Measurements from ENCODE around the gene TAT.
A peak's percentile ranks its signal among the peaks of the same experiment; 100 is the strongest.
"Not testable (repeated sequence)": the region's sequence is repeated elsewhere in the genome, so short reads cannot be mapped to it uniquely, and the experiment has no call there.

TAT gene

DNA sequence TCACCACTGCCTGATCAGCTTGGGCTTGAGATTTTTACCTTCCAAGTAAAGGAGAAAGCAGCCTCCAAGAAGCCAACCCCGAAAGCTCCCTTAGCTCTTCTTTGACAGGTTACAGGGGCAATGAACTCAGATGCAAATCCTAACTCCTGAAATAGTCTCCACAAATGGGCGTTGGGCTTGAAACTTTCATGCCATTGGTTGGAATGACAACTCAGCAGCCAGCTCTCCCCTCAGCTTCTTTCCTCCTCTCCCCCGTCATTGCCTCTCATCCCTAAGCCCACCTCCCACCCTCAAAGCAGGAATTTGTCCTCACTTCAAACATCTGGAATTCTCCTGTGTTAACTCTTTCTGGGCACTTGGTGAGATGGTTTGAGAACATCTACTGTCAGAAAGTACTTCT lies at the start of gene TAT:
Gene TAT, minus strand, starts transcription at position 122 of the 400 bp plus-strand sequence. CDS start 677 bp downstream, outside the sequence.
- no peak for DNase-seq (ENCODE audit: low read depth)

GRCh38 chr16:71626018-71626857 lies 49.3 kb upstream of the TAT start, which contains the start of gene MARVELD3:
Gene MARVELD3, plus strand, starts transcription at chr16:71626184. Its CDS starts 46 bp downstream, at chr16:71626230.
- DNase-seq (ENCODE audit: low read depth) = no peak

GRCh38 chr16:71625113-71625850 lies 48.4 kb upstream of the TAT start:
- DNase-seq (ENCODE audit: low read depth) = no peak

DNA sequence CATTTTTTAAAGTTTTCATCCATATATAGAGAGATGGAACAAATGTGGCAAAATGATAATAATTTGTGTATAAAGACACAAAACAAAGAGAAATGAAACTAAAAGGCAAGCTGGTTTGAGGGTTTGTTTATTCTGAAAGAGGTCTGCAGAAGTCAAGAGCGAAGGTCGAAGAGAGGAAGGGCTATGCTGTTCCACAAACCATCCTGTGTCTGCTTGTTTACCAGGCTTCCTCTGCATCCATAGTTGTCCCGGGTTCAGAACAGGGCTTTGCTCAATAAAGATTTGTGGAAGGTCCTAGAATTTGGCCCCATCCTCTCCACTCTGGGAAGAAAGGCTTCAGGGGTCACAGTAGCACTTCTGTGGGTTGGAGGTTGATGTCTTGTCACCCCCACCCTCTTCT lies 46.7 kb upstream of the TAT start:
- no peak for DNase-seq (ENCODE audit: low read depth)

DNA sequence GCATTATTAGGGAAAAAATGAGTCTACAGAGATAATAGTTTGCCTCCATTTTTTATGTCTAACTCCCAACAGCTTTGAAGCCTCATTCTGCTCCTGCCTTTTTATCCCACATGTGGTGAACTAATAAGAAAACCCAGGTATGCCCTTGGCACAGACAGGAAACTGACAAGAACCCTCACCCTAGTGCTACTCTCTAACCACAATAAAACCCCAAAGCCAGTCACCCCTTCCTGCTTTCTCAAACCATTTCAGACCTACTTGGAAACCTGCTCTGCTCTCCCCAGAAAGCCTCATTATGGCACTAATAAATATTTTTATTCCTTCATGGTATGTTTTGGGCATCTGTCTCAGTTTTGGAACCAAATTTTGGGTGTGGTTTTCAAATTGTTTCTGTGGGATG lies 45.2 kb upstream of the TAT start:
- DNase-seq (ENCODE audit: low read depth) = no peak

- DNase-seq (ENCODE audit: low read depth) = no peak
Observed at GRCh38 chr16:71618429-71618828, 41.5 kb upstream of the TAT start.

DNA sequence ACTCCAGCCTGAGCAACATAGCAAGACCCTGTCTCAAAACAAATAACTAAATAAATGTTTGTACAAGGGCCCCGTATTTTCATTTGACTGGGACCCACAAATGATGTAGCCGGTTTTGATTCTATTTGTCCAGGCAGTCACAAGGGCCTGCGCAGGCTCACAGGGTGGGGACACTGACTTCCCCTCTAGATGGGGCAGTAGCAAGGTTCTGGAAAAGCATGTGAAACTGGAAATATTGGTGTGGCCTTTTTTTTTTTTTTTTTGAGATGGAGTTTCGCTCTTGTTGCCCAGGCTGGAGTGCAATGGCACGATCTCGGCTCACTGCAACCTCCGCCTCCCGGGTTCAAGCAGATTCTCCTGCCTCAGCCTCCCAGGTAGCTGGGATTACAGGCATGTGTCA lies 38.1 kb upstream of the TAT start:
- not testable (repeated sequence) for DNase-seq (ENCODE audit: low read depth)

- DNase-seq (ENCODE audit: low read depth) = peak; percentile 76
Observed at GRCh38 chr16:71610936-71611871, 34.3 kb upstream of the TAT start.

DNA sequence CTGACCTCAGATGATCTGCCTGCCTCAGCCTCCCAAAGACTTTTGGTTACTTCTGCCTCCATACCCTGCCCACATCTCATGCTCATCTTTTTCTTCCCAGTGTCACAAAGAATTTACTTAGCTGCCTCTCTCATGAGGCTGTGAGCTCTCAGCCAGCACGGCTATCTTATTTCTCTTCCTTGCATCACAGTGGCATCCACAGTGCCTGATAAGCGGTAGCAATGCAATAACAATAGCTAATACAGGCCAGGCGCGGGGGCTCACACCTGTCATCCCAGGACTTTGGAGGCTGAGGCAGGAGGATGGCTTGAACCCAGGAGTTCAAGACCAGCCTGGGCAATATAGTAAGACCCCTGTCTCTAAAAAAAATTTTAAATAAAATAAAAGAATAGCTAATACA lies 33.6 kb upstream of the TAT start:
- DNase-seq (ENCODE audit: low read depth) = no peak

DNA sequence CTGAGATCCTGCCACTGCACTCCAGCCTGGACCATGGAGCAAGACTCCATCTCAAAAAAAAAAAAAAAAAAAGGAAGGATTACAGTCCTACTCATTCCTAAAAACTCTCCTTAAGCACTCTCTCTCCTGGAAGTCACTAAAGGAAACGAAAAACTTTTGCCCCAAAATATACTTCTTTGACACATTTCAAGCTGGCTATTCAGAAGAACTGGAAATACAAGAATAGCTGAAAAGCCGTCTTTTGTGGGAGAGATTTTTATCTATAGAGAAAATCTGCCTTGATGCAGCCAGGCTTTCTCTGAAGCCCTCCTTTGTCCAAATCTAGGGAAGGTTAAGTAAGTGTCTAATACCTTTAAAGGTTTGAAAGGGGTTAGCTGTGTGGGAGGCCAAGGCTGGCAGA lies 32.2 kb upstream of the TAT start:
- DNase-seq (ENCODE audit: low read depth) = no peak

DNA sequence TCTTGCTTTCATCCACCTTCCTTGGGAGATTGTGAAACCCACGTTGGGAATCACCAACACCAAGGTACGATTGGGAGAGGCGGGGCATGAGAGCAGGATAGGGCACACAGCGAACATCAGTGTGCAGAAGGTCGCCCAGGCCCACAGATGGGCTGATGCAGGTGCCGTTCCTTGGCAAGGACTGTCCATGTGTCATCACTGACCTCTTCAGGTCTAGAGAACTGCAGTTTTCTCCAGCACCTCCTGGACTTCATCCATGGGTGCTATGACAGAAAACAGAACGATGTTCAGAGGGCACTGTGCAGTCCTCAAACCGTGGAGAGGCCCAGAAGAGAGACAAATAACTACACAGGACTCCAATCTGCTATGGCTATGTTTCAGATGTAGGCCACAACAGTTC lies 23.9 kb upstream of the TAT start:
- DNase-seq (ENCODE audit: low read depth) = no peak

GRCh38 chr16:71598426-71598825 lies 21.5 kb upstream of the TAT start:
- DNase-seq (ENCODE audit: low read depth) = not testable (repeated sequence)

- not testable (repeated sequence) for DNase-seq (ENCODE audit: low read depth)
Observed at GRCh38 chr16:71595340-71595826, 18.5 kb upstream of the TAT start.

- DNase-seq (ENCODE audit: low read depth) = no peak
Observed at GRCh38 chr16:71594000-71594646, 17.2 kb upstream of the TAT start.

DNA sequence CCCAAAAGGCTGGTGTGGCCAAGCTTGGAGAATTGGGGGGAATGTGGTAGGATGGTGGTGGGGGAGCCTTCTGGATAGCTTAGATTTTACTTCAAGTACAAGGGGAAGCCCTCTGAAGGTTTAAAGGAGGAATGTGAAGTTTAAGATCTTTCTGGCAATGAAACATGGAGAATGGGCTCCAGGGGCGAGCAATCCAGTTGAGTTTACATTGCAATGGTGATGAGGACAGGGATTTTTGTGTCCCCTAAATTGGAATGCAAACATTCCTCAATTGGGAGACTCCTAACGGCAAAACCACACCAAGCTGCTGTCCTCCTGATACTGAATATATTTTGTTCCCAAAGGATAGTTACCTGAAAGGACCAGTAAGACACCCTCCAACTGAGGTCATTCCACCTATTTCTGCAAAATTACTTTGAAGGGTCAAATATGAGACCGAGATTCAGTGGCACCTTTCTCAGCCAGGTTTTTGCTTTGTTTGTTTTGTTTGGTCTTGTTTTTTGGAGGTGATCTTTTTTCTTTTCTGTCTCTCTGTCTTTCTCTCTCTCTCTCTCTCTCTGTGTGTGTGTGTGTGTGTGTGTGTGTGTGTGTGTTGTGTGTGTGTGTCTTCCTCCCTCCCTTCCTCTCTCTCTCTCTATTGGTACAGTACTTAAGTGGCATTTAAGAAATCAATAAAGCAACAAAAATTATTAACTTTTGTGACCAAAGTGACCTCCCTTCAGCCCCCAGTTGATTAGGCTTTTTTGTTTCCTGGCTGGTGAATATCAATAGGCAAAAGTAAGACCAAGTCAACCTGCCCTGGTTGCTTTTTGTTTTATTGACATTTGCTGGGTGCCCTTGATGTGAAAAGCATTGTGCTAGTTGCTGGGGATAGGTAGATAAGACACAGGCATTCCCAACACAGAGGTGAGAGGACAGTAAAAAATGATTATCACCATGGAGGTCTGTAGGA lies 16.4 kb upstream of the TAT start:
- DNase-seq (ENCODE audit: low read depth) = no peak

DNA sequence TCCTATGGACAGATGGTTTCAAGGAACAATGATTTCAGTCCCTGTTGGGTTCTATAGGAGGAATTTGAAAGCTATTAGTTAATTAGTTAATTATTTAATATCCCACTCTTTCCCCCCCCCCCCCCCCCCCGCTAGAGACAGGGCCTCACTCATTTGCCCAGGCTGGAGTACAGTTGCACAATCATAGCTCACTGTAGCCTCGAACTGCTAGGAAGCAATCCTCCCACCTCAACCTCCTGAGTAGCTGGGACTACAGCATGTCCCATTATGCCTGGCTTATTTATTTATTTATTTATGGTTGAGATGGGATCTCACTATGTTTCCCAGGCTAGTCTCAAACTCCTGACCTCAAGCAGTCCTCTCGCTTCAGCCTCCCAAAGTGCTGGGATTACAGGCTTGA lies 15.0 kb upstream of the TAT start:
- DNase-seq (ENCODE audit: low read depth) = no peak

- no peak for DNase-seq (ENCODE audit: low read depth)
Observed at GRCh38 chr16:71590584-71590983, 13.7 kb upstream of the TAT start.

DNA sequence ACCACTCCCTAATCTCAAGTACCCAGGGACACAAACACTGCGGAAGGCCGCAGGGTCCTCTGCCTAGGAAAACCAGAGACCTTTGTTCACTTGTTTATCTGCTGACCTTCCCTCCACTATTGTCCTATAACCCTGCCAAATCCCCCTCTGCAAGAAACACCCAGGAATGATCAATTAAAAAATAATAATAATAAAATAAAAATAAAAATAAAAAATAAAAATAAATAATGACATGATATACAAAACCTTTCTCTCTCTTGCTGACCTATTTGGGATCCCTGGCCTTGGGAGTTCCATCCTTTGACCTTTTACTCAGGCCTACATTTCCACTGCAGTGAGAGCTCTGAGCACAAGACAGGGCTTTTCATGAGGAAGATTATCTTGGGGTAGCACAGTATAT lies 13.2 kb upstream of the TAT start:
- DNase-seq (ENCODE audit: low read depth) = not testable (repeated sequence)

DNA sequence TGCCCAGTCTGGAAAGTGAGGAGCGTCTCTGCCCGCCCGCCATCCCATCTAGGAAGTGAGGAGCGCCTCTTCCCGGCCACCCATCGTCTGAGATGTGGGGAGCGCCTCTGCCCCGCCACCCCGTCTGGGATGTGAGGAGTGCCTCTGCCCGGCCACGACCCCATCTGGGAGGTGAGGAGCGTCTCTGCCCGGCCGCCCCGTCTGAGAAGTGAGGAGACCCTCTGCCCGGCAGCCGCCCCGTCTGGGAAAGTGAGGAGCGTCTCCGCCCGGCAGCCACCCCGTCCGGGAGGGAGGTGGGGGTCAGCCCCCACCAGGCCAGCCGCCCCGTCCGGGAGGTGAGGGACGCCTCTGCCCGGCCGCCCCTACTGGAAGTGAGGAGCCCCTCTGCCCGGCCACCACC lies 12.4 kb upstream of the TAT start:
- not testable (repeated sequence) for DNase-seq (ENCODE audit: low read depth)

DNA sequence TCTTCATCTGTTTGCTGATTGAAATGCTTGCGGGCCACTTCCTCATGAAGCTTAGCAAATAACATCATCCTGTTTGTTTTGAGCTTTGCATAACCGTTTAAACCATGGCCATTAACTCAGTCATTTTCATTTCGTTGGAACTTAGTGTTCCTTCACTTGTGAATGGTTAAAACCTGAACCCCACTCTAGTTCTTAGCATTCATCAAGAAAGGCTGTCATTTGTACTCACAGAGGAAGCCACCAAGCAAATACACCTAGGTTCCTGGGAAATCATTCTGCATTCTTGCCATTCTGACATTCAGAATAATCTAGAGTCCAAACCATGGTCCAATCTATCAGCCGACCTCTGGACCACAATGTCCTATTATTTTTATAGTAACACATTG lies 8.4 kb upstream of the TAT start:
- DNase-seq (ENCODE audit: low read depth) = no peak

Measured in stimulated activated CD8-positive, alpha-beta memory T cell treated with anti-CD3 and anti-CD28 coated beads, Interleukin-15, amount 100 ng/mL, for 24 hours (primary cell).